Endometrial microvascular endothelial cells (primary cell): ENCODE results near the gene DEFB126. TPM values are rescaled to one million over a fixed set of nuclear protein-coding genes. Genes with fewer than 3 reads are reported as not detected.

Experiments used
- total RNA-seq: library from RNA; depleted of rRNA; stranded (reverse); fragments of >200 nt; gene quantifications from one replicate; pipeline ENCODE4 v1.2.3, GENCODE V29; 2015; ENCODE audit errors: inconsistent ontology term

The DEFB126 gene
- total RNA-seq, 1 donor from 2014 or later, result not detected

Other genes with a start within 250 kb of the DEFB126 start
- gene DEFB125, start 54.9 kb upstream of the DEFB126 start, total RNA-seq, result not detected
- not detected for gene DEFB127, start 14.9 kb downstream of the DEFB126 start, total RNA-seq
- gene DEFB128, start 47.1 kb downstream of the DEFB126 start, total RNA-seq, result not detected
- gene DEFB129, start 84.7 kb downstream of the DEFB126 start, total RNA-seq, result not detected
- gene DEFB132, start 115.1 kb downstream of the DEFB126 start, total RNA-seq, result not detected
- gene C20orf96, start 148.2 kb downstream of the DEFB126 start, total RNA-seq, result 3.8 TPM
- 13.2 TPM for gene ZCCHC3, start 155.0 kb downstream of the DEFB126 start, total RNA-seq
- gene SOX12, start 183.0 kb downstream of the DEFB126 start, total RNA-seq, result 10.6 TPM
- 47.8 TPM for gene NRSN2, start 204.5 kb downstream of the DEFB126 start, total RNA-seq
- gene TRIB3, start 238.2 kb downstream of the DEFB126 start, total RNA-seq, result 51.4 TPM